B cell (primary cell): ENCODE results near the gene KRTAP10-1. TPM values are rescaled to one million over a fixed set of nuclear protein-coding genes. Genes with fewer than 3 reads are reported as not detected.

Experiments
- ATAC-seq: fragments of 200-7000 bp; cut with Tn5 transposase; one replicate; pipeline ENCODE4 v1.10.0; 2021; ENCODE audit warnings: low read depth, mild to moderate bottlenecking, moderate number of reproducible peaks, moderate library complexity
- CTCF ChIA-PET: fragments of 350-600 bp; sonication (Branson Sonifier 250); formaldehyde crosslinking; loops from one replicate; lab custom pipeline; 2021; ENCODE audit warnings: antibody characterized with exemption, inconsistent platforms; lab: Charles Lee
- POLR2A ChIA-PET: fragments of 350-600 bp; sonication (Branson Sonifier 250); formaldehyde crosslinking; loops from one replicate; lab custom pipeline; 2021; ENCODE audit warnings: antibody characterized with exemption; lab: Charles Lee
- DNase-seq: peaks from one replicate; pipeline ENCODE4 v3.0.0; 2013
- H2AFZ ChIP-seq: 2 replicates; pipeline ENCODE4 v1.6.1; 2012; ENCODE audit warnings: mild to moderate bottlenecking, low read depth, low read length; ENCODE audit not compliant: insufficient read depth, poor library complexity, severe bottlenecking
- H3K27ac ChIP-seq, 2 donors: 1 replicate in 1 of 2; 2 replicates in 1 of 2; pipeline ENCODE4 v1.5.1; 2012 to 2013; ENCODE audit warnings: low read length in 2 of 2, mild to moderate bottlenecking in 2 of 2, moderate library complexity in 1 of 2
- H3K27me3 ChIP-seq, 4 experiments: fragments of 200-600 bp in 1 of 4; sonication (generic) in 1 of 4; replicated peaks in 1 of 4; 1 replicate in 2 of 4; 2 replicates in 2 of 4; pipeline versions ENCODE4 v1.6.1 to v1.7.0; 2013 to 2016; ENCODE audit warnings: low read length in 3 of 4, mild to moderate bottlenecking in 2 of 4, mixed read lengths in 1 of 4, moderate library complexity in 1 of 4; ENCODE audit not compliant: insufficient read depth in 4 of 4, control insufficient read depth in 3 of 4; ENCODE audit errors: control extremely low read depth in 1 of 4
- H3K36me3 ChIP-seq, 2 experiments: replicated peaks in 1 of 2; 1 replicate in 1 of 2; 2 replicates in 1 of 2; pipeline versions ENCODE4 v1.6.1 to v1.7.1; 2013; ENCODE audit warnings: low read length in 1 of 2; ENCODE audit not compliant: insufficient read depth in 2 of 2, control insufficient read depth in 1 of 2; ENCODE audit errors: control extremely low read depth in 1 of 2, extremely low read depth in 1 of 2
- H3K4me1 ChIP-seq, 2 donors: fragments of 200-600 bp in 1 of 2; sonication (generic) in 1 of 2; 1 replicate in 1 of 2; 2 replicates in 1 of 2; pipeline versions ENCODE4 v1.5.1 to v1.6.1; 2013 to 2017; ENCODE audit warnings: low read length in 2 of 2; ENCODE audit not compliant: control insufficient read depth in 2 of 2, insufficient read depth in 2 of 2
- H3K4me2 ChIP-seq: replicated peaks from 2 replicates; pipeline ENCODE3; 2012; ENCODE audit warnings: mild to moderate bottlenecking, low read depth, low read length; ENCODE audit not compliant: poor library complexity, severe bottlenecking
- H3K4me3 ChIP-seq, 5 experiments: fragments of 200-600 bp in 1 of 5; sonication (generic) in 1 of 5; 1 replicate in 3 of 5; 2 replicates in 2 of 5; pipeline versions ENCODE4 v1.5.1 to v1.7.0; 2011 to 2016; ENCODE audit warnings: low read length in 4 of 5, mild to moderate bottlenecking in 4 of 5, low read depth in 2 of 5, control low read depth in 1 of 5, moderate library complexity in 1 of 5; ENCODE audit not compliant: insufficient read depth in 1 of 5; ENCODE audit errors: control extremely low read depth in 1 of 5, extremely low read depth in 1 of 5
- H3K79me2 ChIP-seq: fragments of 200-600 bp; sonication (generic); one replicate; pipeline ENCODE4 v1.6.0; 2016; ENCODE audit warnings: low read length; ENCODE audit not compliant: control insufficient read depth, insufficient read depth
- H3K9ac ChIP-seq: fragments of 200-600 bp; sonication (generic); 2 replicates; pipeline ENCODE4 v1.6.1; 2017; ENCODE audit warnings: mild to moderate bottlenecking, low read length, moderate library complexity
- H3K9me3 ChIP-seq, 3 donors: one replicate each; pipeline versions ENCODE4 v1.6.1 to v1.7.1; 2013; ENCODE audit warnings: low read length in 2 of 3; ENCODE audit not compliant: control insufficient read depth in 2 of 3, insufficient read depth in 1 of 3; ENCODE audit errors: control extremely low read depth in 1 of 3
- H4K20me1 ChIP-seq: 2 replicates; pipeline ENCODE4 v1.6.0; 2012; ENCODE audit warnings: mild to moderate bottlenecking, low read length; ENCODE audit not compliant: insufficient read depth, control insufficient read depth, poor library complexity, severe bottlenecking
- H3K27ac Mint-ChIP-seq: one replicate; pipeline ENCODE4 v1.8.0; 2021; ENCODE audit warnings: mixed read lengths
- H3K27me3 Mint-ChIP-seq: one replicate; pipeline ENCODE4 v1.8.0; 2021; ENCODE audit warnings: mixed read lengths
- H3K4me1 Mint-ChIP-seq: one replicate; pipeline ENCODE4 v1.8.0; 2021; ENCODE audit warnings: mixed read lengths
- H3K4me3 Mint-ChIP-seq: one replicate; pipeline ENCODE4 v1.8.0; 2021; ENCODE audit warnings: mixed read lengths
- H3K9me3 Mint-ChIP-seq: one replicate; pipeline ENCODE4 v1.8.0; 2022; ENCODE audit warnings: mixed read lengths; ENCODE audit not compliant: insufficient read depth
- EZH2 ChIP-seq: IDR thresholded peaks from 2 replicates; pipeline ENCODE4 v1.6.1; 2012; ENCODE audit warnings: borderline replicate concordance, low read depth, mild to moderate bottlenecking, moderate library complexity, low read length; ENCODE audit not compliant: insufficient read depth, poor library complexity, severe bottlenecking
- WGBS: methylation state at CpG from one replicate; pipeline ENCODE4 v1.1.5; 2013; ENCODE audit warnings: missing lambda C conversion rate; ENCODE audit not compliant: insufficient coverage; 5-methylcytosine and 5-hydroxymethylcytosine counted together
- intact Hi-C: fragments of 100-400 bp; cut with micrococcal nuclease; formaldehyde crosslinking; loops from one replicate; pipeline ENCODE4 v1.10.0; 2022
- polyA plus RNA-seq: library from polyadenylated mRNA; depleted of rRNA; stranded (reverse); fragments of >200 nt; gene quantifications from 2 replicates; pipeline ENCODE4 v1.2.3, GENCODE V29; 2012
- total RNA-seq, 2 donors: library from RNA; stranded (reverse); fragments of 120-200 nt in 1 of 2; gene quantifications; 1 replicate in 1 of 2; 2 replicates in 1 of 2; pipeline versions ENCODE4 v1.2.3 to v1.2.4, GENCODE V29; 2013 to 2022
- TF ChIP-seq, protein P1 (sequence below): fragments of 200-600 bp; IDR thresholded peaks from one replicate; pipeline ENCODE4 v1.8.0; 2022; ENCODE audit warnings: antibody characterized with exemption, mild to moderate bottlenecking

The KRTAP10-1 gene
- total and polyA plus RNA-seq, 2 donors (not counting 1 experiment from before 2014, with no cell fraction given) = not detected

DNA sequence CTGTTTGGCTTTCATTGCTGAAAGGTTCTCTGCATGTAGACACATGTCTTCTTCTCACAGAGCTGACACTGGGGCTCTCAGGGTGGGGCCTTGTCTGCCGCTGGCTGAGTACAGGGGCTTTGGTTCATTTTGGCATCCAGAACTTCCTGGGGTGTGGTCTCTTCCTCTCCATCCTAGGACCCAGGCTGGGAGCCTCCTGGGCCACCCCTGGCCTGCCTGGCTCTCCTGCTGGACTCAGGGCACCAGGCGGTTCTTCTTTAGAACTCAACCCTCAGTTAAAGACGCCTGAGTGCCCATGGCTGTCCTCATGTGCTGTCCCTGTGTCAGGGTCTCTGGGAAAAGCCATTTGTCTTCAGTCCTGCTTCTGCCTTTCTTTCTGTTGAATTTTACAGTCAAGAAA, 45.9 kb upstream of the KRTAP10-1 start:
- WGBS = 94% methylated on average over 3 of the region's 3 CpGs
- peaks cover 3 to 19% (median 15%) of the 10 kb centered on the region in 3 donors for H3K9me3 ChIP-seq
- H4K20me1 ChIP-seq = no peaks in the 10 kb centered on the region
- H3K36me3 ChIP-seq = no peaks in the 10 kb centered on the region
- no peak overlapping the region for H3K9ac ChIP-seq
- TF ChIP-seq, protein P1, sequence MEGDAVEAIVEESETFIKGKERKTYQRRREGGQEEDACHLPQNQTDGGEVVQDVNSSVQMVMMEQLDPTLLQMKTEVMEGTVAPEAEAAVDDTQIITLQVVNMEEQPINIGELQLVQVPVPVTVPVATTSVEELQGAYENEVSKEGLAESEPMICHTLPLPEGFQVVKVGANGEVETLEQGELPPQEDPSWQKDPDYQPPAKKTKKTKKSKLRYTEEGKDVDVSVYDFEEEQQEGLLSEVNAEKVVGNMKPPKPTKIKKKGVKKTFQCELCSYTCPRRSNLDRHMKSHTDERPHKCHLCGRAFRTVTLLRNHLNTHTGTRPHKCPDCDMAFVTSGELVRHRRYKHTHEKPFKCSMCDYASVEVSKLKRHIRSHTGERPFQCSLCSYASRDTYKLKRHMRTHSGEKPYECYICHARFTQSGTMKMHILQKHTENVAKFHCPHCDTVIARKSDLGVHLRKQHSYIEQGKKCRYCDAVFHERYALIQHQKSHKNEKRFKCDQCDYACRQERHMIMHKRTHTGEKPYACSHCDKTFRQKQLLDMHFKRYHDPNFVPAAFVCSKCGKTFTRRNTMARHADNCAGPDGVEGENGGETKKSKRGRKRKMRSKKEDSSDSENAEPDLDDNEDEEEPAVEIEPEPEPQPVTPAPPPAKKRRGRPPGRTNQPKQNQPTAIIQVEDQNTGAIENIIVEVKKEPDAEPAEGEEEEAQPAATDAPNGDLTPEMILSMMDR = no peak
- no peak for TF ChIP-seq EZH2
- H2AFZ ChIP-seq = no peak overlapping the region
- intact Hi-C loops = no loop called here
- no peak overlapping the region for H3K4me3 ChIP-seq
- ATAC-seq (no peak), DNase-seq (no peak)
- Mint-ChIP-seq H3K4me3 (no peak overlapping the region), H3K27ac (no peak overlapping the region), H3K4me1 (no peaks in the 10 kb centered on the region), H3K27me3 (peaks cover 53% of the 10 kb centered on the region), H3K9me3 (peaks cover 6% of the 10 kb centered on the region)
- H3K27ac ChIP-seq = no peak overlapping the region
- H3K4me2 ChIP-seq = no peak overlapping the region
- ChIA-PET CTCF (no interaction called here), POLR2A (no interaction called here)
- H3K4me1 ChIP-seq = no peaks in the 10 kb centered on the region
- H3K27me3 ChIP-seq = peaks cover 0 to 18% (median 5%) of the 10 kb centered on the region in 4 experiments
- no peaks in the 10 kb centered on the region for H3K79me2 ChIP-seq

DNA sequence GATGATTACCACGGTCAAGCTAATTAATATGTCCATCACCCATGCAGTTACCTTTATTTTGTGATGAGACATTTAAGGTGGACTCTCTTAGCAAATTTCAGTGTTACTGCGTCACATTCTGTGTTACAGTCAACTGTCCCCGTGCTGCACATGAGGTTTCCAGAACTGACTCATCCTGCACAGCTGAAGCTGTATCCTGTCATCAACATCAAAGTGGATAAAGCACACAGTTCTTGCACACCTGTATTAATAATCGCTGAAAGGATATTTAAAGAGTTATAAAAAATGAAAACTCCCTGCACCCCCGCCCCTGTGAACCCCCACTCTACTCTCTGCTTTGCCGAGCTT, 43.8 kb upstream of the KRTAP10-1 start:
- CTCF ChIA-PET = no interaction called here
- H3K4me1 Mint-ChIP-seq = no peaks in the 10 kb centered on the region
- Histone ChIP-seq H3K4me1 (no peaks in the 10 kb centered on the region), H3K4me2 (no peak overlapping the region), H3K27ac (no peak overlapping the region), H3K36me3 (no peaks in the 10 kb centered on the region), H2AFZ (no peak overlapping the region), H3K79me2 (no peaks in the 10 kb centered on the region), H3K9ac (no peak overlapping the region), H4K20me1 (no peaks in the 10 kb centered on the region), H3K4me3 (no peak overlapping the region), H3K9me3 (peaks cover 3 to 38% (median 19%) of the 10 kb centered on the region in 3 donors), H3K27me3 (peaks cover 0 to 18% (median 5%) of the 10 kb centered on the region in 4 experiments)
- DNase-seq = no peak
- POLR2A ChIA-PET = no interaction called here
- no peak for ATAC-seq
- intact Hi-C loops = no loop called here
- TF ChIP-seq EZH2 = no peak
- TF ChIP-seq, protein P1 = no peak
- peaks cover 53% of the 10 kb centered on the region for H3K27me3 Mint-ChIP-seq
- H3K27ac Mint-ChIP-seq = no peak overlapping the region
- peaks cover 4% of the 10 kb centered on the region for H3K9me3 Mint-ChIP-seq
- 80% methylated on average over 4 of the region's 6 CpGs for WGBS
- no peak overlapping the region for H3K4me3 Mint-ChIP-seq
